Kidney (tissue), 14 donors: ENCODE data around the gene PLCL2. TPM values are rescaled to one million over a fixed set of nuclear protein-coding genes. Genes with fewer than 3 reads are reported as not detected.

ENCODE experiments used
- DNase-seq, 5 donors: peaks; one replicate each; pipeline ENCODE4 v3.0.0-alpha.2; 2013 to 2020
- FAIRE-seq: peaks from 2 replicates; lab custom pipeline; 2012; peaks lifted over from hg19 to GRCh38; lab: Jason Lieb, UNC
- H3K27ac ChIP-seq, 2 donors: one replicate each; pipeline ENCODE4 v1.7.0; 2013; ENCODE audit warnings: low read depth in 2 of 2, low read length in 2 of 2, inconsistent platforms in 1 of 2
- H3K27me3 ChIP-seq: one replicate; pipeline ENCODE4 v1.7.1; 2013; ENCODE audit warnings: low read length, inconsistent platforms; ENCODE audit not compliant: control insufficient read depth, insufficient read depth
- H3K36me3 ChIP-seq, 3 donors: one replicate each; pipeline versions ENCODE4 v1.7.0 to v1.7.1; 2013; ENCODE audit warnings: low read length in 3 of 3, control low read depth in 1 of 3, inconsistent platforms in 1 of 3; ENCODE audit not compliant: insufficient read depth in 3 of 3, control insufficient read depth in 2 of 3
- H3K4me1 ChIP-seq, 3 donors: one replicate each; pipeline versions ENCODE4 v1.7.0 to v1.7.1; 2013; ENCODE audit warnings: low read length in 3 of 3, inconsistent platforms in 1 of 3, low read depth in 1 of 3; ENCODE audit not compliant: control insufficient read depth in 2 of 3, insufficient read depth in 2 of 3
- H3K4me3 ChIP-seq, 3 donors: one replicate each; pipeline versions ENCODE4 v1.7.0 to v1.8.1; 2013; ENCODE audit warnings: low read length in 3 of 3, control low read depth in 1 of 3, inconsistent platforms in 1 of 3
- H3K9ac ChIP-seq, 3 donors: one replicate each; pipeline versions ENCODE4 v1.7.0 to v1.7.1; 2013; ENCODE audit warnings: low read length in 3 of 3, control low read depth in 1 of 3, inconsistent platforms in 1 of 3
- H3K9me3 ChIP-seq, 3 donors: one replicate each; pipeline versions ENCODE4 v1.7.0 to v1.7.1; 2013; ENCODE audit warnings: low read length in 3 of 3, control low read depth in 1 of 3, inconsistent platforms in 1 of 3; ENCODE audit not compliant: control insufficient read depth in 2 of 3, insufficient read depth in 1 of 3
- CTCF ChIP-seq: IDR thresholded peaks from 3 replicates; pipeline ENCODE4 v1.5.1; 2012; ENCODE audit warnings: mild to moderate bottlenecking, moderate library complexity, borderline replicate concordance; ENCODE audit not compliant: insufficient read depth; ENCODE audit errors: extremely low read depth
- intact Hi-C: fragments of 100-400 bp; cut with DNase I; formaldehyde crosslinking; loops from one replicate; pipeline ENCODE4 v1.11.1; 2022
- polyA plus RNA-seq: library from polyadenylated mRNA; stranded (reverse); fragments of 350-450 nt; fragmentation: Illumina TruSeq; extraction: RNeasy Lipid Tissue Mini Kit (QIAGEN cat#74804); gene quantifications from one replicate; pipeline ENCODE4 v1.2.3, GENCODE V29; 2014; ENCODE audit warnings: low read depth, low replicate concordance; ENCODE audit not compliant: insufficient read depth
- total RNA-seq: library from RNA; stranded (reverse); fragmentation: NEBNext Ultra II Directional; extraction: Animal tissue kit (Norgen Biotek cat#: 25700); gene quantifications from one replicate; pipeline ENCODE4 v1.2.1, GENCODE V29; 2021
- donor health status: control.
- donor health status: control.
- donor health status: control.
- donor health status: control.
- donor health status: control.
- donor health status: DM: yes; HTN: yes; CAD: no.
- donor health status: Normal renal cell carcinoma (clear cell type).

Gene PLCL2
- total and polyA plus RNA-seq, 2 donors from 2014 or later, result 10.5 to 19.1 TPM

- Histone ChIP-seq H3K36me3 (no peaks in the 10 kb centered on the region), H3K27me3 (no peaks in the 10 kb centered on the region), H3K9ac (no peak overlapping the region), H3K27ac (no peak overlapping the region), H3K9me3 (no peaks in the 10 kb centered on the region), H3K4me1 (peaks cover 0 to 18% (median 10%) of the 10 kb centered on the region in 3 donors), H3K4me3 (no peak overlapping the region)
- no peak for FAIRE-seq
- no peak for TF ChIP-seq CTCF
- intact Hi-C loops, result no loop called here
- DNase-seq, result no peak
Measured at GRCh38 chr3:16911916-16912315, 27.2 kb downstream of the PLCL2 start.

GRCh38 chr3:16912400-16913263 lies 27.9 kb downstream of the PLCL2 start:
- no peak for TF ChIP-seq CTCF
- intact Hi-C loops, result no loop called here
- DNase-seq, result no peak
- peaks cover 0 to 17% (median 12%) of the 10 kb centered on the region in 3 donors for H3K4me1 ChIP-seq
- no peak overlapping the region for H3K27ac ChIP-seq
- FAIRE-seq, result no peak
- no peaks in the 10 kb centered on the region for H3K9me3 ChIP-seq
- H3K36me3 ChIP-seq, result no peaks in the 10 kb centered on the region
- no peak overlapping the region for H3K9ac ChIP-seq
- H3K4me3 ChIP-seq, result no peak overlapping the region
- no peaks in the 10 kb centered on the region for H3K27me3 ChIP-seq

GRCh38 chr3:16913264-16913580 lies 28.5 kb downstream of the PLCL2 start:
- no peaks in the 10 kb centered on the region for H3K36me3 ChIP-seq
- H3K9ac ChIP-seq, result no peak overlapping the region
- FAIRE-seq (peak; percentile 83), DNase-seq (no peak)
- no peak overlapping the region for H3K27ac ChIP-seq
- intact Hi-C loops, result no loop called here
- H3K27me3 ChIP-seq, result no peaks in the 10 kb centered on the region
- peaks cover 0 to 21% (median 13%) of the 10 kb centered on the region in 3 donors for H3K4me1 ChIP-seq
- no peak overlapping the region for H3K4me3 ChIP-seq
- no peak for TF ChIP-seq CTCF
- H3K9me3 ChIP-seq, result no peaks in the 10 kb centered on the region
